BLaER1 treated with 17β-estradiol and CSF1 and Interleukin-3, amounts not matched to agents 10 nM and 100 nM (cell line): ENCODE data around the gene RSAD2.
A peak's percentile ranks its signal among the peaks of the same experiment; 100 is the strongest.

Experiments
- H3K27ac ChIP-seq, 11 experiments: shearing (Covaris generic); formaldehyde crosslinking; 2 replicates each; pipeline ENCODE4 v1.8.1; 2022
- H3K27me3 ChIP-seq, 11 experiments: shearing (Covaris generic); formaldehyde crosslinking; 2 replicates each; pipeline ENCODE4 v1.8.1; 2022
- H3K36me3 ChIP-seq, 11 experiments: shearing (Covaris generic); formaldehyde crosslinking; 2 replicates each; pipeline ENCODE4 v1.8.1; 2022
- H3K4me1 ChIP-seq, 10 experiments: shearing (Covaris generic); formaldehyde crosslinking; 2 replicates each; pipeline ENCODE4 v1.8.1; 2022
- H3K4me2 ChIP-seq, 11 experiments: shearing (Covaris generic); formaldehyde crosslinking; 2 replicates each; pipeline ENCODE4 v1.8.1; 2022
- H3K4me3 ChIP-seq, 10 experiments: shearing (Covaris generic); formaldehyde crosslinking; 2 replicates each; pipeline ENCODE4 v1.8.1; 2022
- H3K9ac ChIP-seq, 11 experiments: shearing (Covaris generic); formaldehyde crosslinking; 2 replicates each; pipeline ENCODE4 v1.8.1; 2022
- H3K9me3 ChIP-seq, 11 experiments: shearing (Covaris generic); formaldehyde crosslinking; replicated peaks in 1 of 11; 2 replicates each; pipeline ENCODE4 v1.8.1; 2022
- H4K20me1 ChIP-seq, 11 experiments: shearing (Covaris generic); formaldehyde crosslinking; 2 replicates each; pipeline ENCODE4 v1.8.1; 2022
- Cebpa-rat ChIP-seq, 11 experiments: shearing (Covaris generic); IDR thresholded peaks; 2 replicates each; pipeline ENCODE4 v1.8.1; 2022

The RSAD2 gene

DNA sequence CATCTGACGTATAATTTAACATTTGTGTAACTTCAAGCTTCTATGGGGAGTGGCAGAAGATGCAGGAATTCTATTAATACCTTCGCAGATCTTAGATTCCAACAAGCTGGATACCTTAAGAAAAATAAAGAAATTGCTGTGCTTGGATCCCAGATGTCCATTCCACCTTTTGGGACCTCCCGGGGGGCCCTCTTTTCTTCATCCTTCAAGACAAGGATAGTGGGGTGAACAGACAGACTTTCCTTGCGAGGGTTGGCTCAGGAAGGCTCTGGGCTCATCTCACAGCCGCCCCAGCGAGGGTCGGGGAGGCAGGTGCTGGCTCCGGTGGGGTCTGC is 39.1 kb downstream of the RSAD2 start:
- H3K36me3 ChIP-seq = no peaks in the 10 kb centered on the region
- H3K9ac ChIP-seq = peak overlapping the region in 9 of 11 experiments; percentile 78 to 91 (median 87); a peak in 10 of 22 replicates
- H3K27me3 ChIP-seq = peaks cover 0 to 29% (median 3%) of the 10 kb centered on the region in 11 experiments; a peak in 9 of 22 replicates
- peak overlapping the region in 9 of 10 experiments; percentile 80 to 91 (median 86); a peak in 10 of 20 replicates for H3K4me3 ChIP-seq
- H3K9me3 ChIP-seq = 0 out of 22 replicates have a peak, but pooled peaks cover 0 to 4% (median 0%) of the 10 kb centered on the region in 11 experiments
- no peak overlapping the region for H3K27ac ChIP-seq
- H3K4me1 ChIP-seq = peaks cover 16 to 37% (median 26%) of the 10 kb centered on the region in 10 experiments; a peak in 18 of 20 replicates
- peaks cover 0 to 10% (median 0%) of the 10 kb centered on the region in 11 experiments; a peak in 4 of 22 replicates for H4K20me1 ChIP-seq
- H3K4me2 ChIP-seq = peak overlapping the region; percentile 89 to 100 (median 100)
- no peak for TF ChIP-seq Cebpa-rat (IDR thresholded peaks at IDR 0.05)

DNA sequence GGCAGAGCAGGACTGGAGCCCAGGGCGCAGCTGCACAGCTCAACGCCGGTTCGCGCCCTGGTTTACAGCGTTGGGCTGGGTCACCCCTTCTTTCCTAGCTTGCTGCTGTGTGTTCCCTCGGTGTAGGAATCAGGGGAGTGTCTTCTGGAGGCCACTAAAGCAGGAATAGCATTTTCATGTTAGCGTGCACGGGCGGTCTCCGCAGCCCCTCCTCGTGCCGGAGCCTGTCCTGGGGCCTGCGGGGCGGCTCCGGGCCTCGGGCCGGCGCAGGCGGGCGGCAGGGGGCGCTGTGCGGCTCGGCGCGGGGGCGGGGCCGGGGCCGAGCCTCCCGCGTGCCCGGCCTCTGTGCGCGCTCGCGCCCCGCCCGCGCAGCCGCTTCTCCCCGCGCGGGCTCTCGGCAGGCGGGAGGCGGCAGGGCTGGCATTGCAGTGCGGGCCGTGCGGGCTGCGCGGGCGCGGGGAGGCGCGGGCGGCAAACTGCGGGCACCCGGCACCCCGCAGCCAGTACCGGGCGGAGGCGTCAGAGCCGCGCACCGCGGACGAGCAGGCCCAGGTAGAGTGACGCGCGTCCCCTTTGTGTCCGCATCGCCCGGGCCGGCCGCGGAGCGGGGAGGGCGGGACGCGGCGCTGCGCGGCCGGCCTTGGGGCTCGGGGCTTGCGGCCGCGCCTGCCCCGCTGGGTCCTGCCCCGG is 39.6 kb downstream of the RSAD2 start, which contains the start of gene RNF144A:
TSS of gene RNF144A (plus strand) at position 342 of the 690 bp plus-strand sequence. CDS start 79,515 bp downstream, outside the sequence.
- Histone ChIP-seq H3K4me2 (peak within 1 kb of the TSS; percentile 89 to 100 (median 100)), H3K9me3 (0 out of 22 replicates have a peak, but pooled peaks cover 0 to 4% (median 0%) of the 10 kb centered on the region in 11 experiments), H3K27me3 (peaks cover 0 to 29% (median 3%) of the 10 kb centered on the region in 11 experiments; a peak in 9 of 22 replicates), H3K4me3 (peak within 1 kb of the TSS; percentile 80 to 91 (median 86)), H3K36me3 (no peaks in the 10 kb centered on the region), H3K9ac (peak within 1 kb of the TSS; percentile 78 to 91 (median 85)), H4K20me1 (peaks cover 0 to 10% (median 0%) of the 10 kb centered on the region in 11 experiments; a peak in 4 of 22 replicates), H3K4me1 (peaks cover 16 to 42% (median 31%) of the 10 kb centered on the region in 10 experiments; a peak in 18 of 20 replicates), H3K27ac (peak within 1 kb of the TSS in 10 of 11 experiments; percentile 50 to 81 (median 78); a peak in 20 of 22 replicates)
- TF ChIP-seq Cebpa-rat (IDR thresholded peaks at IDR 0.05) = no peak

GRCh38 chr2:6917761-6918421 is 40.3 kb downstream of the RSAD2 start:
- H3K36me3 ChIP-seq = no peaks in the 10 kb centered on the region
- H3K27ac ChIP-seq = peak overlapping the region in 10 of 11 experiments; percentile 50 to 81 (median 78); a peak in 20 of 22 replicates
- H3K9me3 ChIP-seq = 0 out of 22 replicates have a peak, but pooled peaks cover 0 to 4% (median 0%) of the 10 kb centered on the region in 11 experiments
- H3K4me1 ChIP-seq = peaks cover 16 to 49% (median 37%) of the 10 kb centered on the region in 10 experiments; a peak in 18 of 20 replicates
- peaks cover 0 to 10% (median 0%) of the 10 kb centered on the region in 11 experiments; a peak in 4 of 22 replicates for H4K20me1 ChIP-seq
- H3K27me3 ChIP-seq = peaks cover 0 to 29% (median 3%) of the 10 kb centered on the region in 11 experiments; a peak in 9 of 22 replicates
- peak overlapping the region; percentile 80 to 91 (median 86) for H3K4me3 ChIP-seq
- H3K9ac ChIP-seq = peak overlapping the region; percentile 78 to 91 (median 85)
- TF ChIP-seq Cebpa-rat (IDR thresholded peaks at IDR 0.05) = no peak
- peak overlapping the region; percentile 89 to 100 (median 100) for H3K4me2 ChIP-seq

DNA sequence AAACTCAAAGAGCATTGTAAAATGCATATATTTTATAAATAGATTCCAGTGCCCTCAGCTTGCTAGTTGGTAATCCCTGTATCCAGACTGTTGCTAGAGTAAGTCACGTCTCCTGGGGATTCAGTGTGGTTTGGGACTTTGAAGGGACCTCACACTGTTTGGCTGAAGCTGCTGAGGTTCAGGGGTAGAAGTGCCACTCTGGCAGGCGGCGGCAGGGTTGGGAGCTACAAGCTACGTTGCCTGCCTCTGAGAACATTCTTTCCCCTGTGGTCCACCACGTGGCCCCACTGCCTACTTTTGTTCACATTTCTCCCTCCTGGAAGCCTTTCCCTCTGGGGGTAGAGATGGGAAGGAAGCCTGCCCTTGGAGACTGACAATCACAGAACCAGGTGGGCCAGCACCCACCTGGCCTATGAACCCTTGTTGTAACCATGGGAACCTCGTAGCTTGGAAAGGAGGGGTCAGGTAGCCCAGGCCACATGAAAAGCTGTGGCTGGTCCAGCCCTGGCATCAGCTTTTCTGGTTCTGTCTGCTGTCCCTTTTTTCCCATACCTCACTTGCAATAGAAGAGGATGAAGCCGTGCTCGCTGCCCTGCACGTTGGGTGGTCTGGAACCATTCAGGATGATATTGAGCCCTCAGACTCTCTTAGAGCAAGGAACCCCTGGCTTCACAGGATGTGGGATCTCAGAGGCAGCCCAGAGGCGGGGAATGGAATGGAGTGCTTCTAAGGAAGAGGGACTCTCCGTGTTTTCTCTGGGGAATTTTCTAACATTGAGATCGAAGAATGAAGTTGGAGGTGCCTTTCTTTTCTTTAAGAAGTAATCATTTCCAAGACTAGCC is 42.5 kb downstream of the RSAD2 start:
- H3K4me2 ChIP-seq = peak overlapping the region; percentile 34 to 100 (median 100); a peak in 21 of 22 replicates

DNA sequence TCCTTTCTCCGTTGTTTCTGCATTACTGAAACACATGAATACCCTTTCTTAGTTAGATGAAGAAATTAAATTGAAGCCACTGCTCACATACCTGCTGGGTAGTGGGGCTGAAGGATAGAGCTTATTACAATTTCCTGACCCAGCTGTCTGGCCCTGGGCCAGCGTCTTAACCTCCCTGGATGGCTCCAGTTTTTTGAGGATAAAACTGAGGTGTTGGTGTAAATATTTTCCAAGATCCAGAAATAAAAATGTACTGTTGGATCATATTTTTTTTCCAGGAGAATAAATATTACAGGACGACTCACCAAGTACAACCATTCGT is 43.1 kb downstream of the RSAD2 start:
- peak overlapping the region in 6 of 11 experiments; percentile 89 to 100 (median 100); a peak in 9 of 22 replicates for H3K4me2 ChIP-seq
- H3K36me3 ChIP-seq = no peaks in the 10 kb centered on the region
- peaks cover 25 to 77% (median 63%) of the 10 kb centered on the region in 10 experiments for H3K4me1 ChIP-seq
- no peak for TF ChIP-seq Cebpa-rat (IDR thresholded peaks at IDR 0.05)
- H3K27ac ChIP-seq = no peak overlapping the region
- H3K9ac ChIP-seq = no peak overlapping the region
- H3K27me3 ChIP-seq = peaks cover 0 to 29% (median 3%) of the 10 kb centered on the region in 11 experiments; a peak in 9 of 22 replicates
- H3K9me3 ChIP-seq = 0 out of 22 replicates have a peak, but pooled peaks cover 0 to 4% (median 0%) of the 10 kb centered on the region in 11 experiments
- H4K20me1 ChIP-seq = peaks cover 0 to 10% (median 0%) of the 10 kb centered on the region in 11 experiments; a peak in 5 of 22 replicates
- no peak overlapping the region for H3K4me3 ChIP-seq

More for the DNA sequence above, 42.5 kb downstream of the RSAD2 start:
- peaks cover 0 to 10% (median 0%) of the 10 kb centered on the region in 11 experiments; a peak in 5 of 22 replicates for H4K20me1 ChIP-seq
- no peaks in the 10 kb centered on the region for H3K36me3 ChIP-seq
- no peak for TF ChIP-seq Cebpa-rat (IDR thresholded peaks at IDR 0.05)
- no peak overlapping the region for H3K4me3 ChIP-seq
- H3K27ac ChIP-seq = 0 out of 22 replicates have a peak overlapping the region, but pooled peaks of 1 of the 11 experiments have one; percentile 16
- peaks cover 0 to 29% (median 3%) of the 10 kb centered on the region in 11 experiments; a peak in 9 of 22 replicates for H3K27me3 ChIP-seq
- peaks cover 25 to 71% (median 57%) of the 10 kb centered on the region in 10 experiments for H3K4me1 ChIP-seq
- H3K9me3 ChIP-seq = 0 out of 22 replicates have a peak, but pooled peaks cover 0 to 4% (median 0%) of the 10 kb centered on the region in 11 experiments
- no peak overlapping the region; a peak in 2 of 22 replicates for H3K9ac ChIP-seq

GRCh38 chr2:6921321-6921922 is 43.8 kb downstream of the RSAD2 start:
- Histone ChIP-seq H3K36me3 (no peaks in the 10 kb centered on the region), H3K9me3 (0 out of 22 replicates have a peak, but pooled peaks cover 0 to 4% (median 0%) of the 10 kb centered on the region in 11 experiments), H3K4me3 (no peak overlapping the region), H3K4me1 (peaks cover 25 to 84% (median 70%) of the 10 kb centered on the region in 10 experiments), H4K20me1 (peaks cover 0 to 10% (median 0%) of the 10 kb centered on the region in 11 experiments; a peak in 5 of 22 replicates), H3K4me2 (peak overlapping the region in 5 of 11 experiments; percentile 13 to 81 (median 20); a peak in 3 of 22 replicates), H3K9ac (peak overlapping the region in 1 of 11 experiments; percentile 8; a peak in 1 of 22 replicates), H3K27ac (no peak overlapping the region), H3K27me3 (peaks cover 0 to 27% (median 3%) of the 10 kb centered on the region in 11 experiments; a peak in 9 of 22 replicates)
- TF ChIP-seq Cebpa-rat (IDR thresholded peaks at IDR 0.05) = no peak

- Histone ChIP-seq H3K9me3 (peaks cover 0 to 7% (median under 1%) of the 10 kb centered on the region in 11 experiments; a peak in 4 of 22 replicates), H3K27ac (no peak overlapping the region), H4K20me1 (peaks cover 0 to 10% (median 0%) of the 10 kb centered on the region in 11 experiments; a peak in 5 of 22 replicates), H3K9ac (no peak overlapping the region), H3K4me1 (peaks cover 25 to 86% (median 73%) of the 10 kb centered on the region in 10 experiments), H3K4me2 (peak overlapping the region in 6 of 11 experiments; percentile 13 to 81 (median 29); a peak in 7 of 22 replicates), H3K27me3 (peaks cover 0 to 23% (median 3%) of the 10 kb centered on the region in 11 experiments; a peak in 9 of 22 replicates), H3K4me3 (no peak overlapping the region), H3K36me3 (peaks cover 0 to under 1% (median 0%) of the 10 kb centered on the region in 11 experiments; a peak in 1 of 22 replicates)
- no peak for TF ChIP-seq Cebpa-rat (IDR thresholded peaks at IDR 0.05)
Observed at GRCh38 chr2:6922201-6922656, 44.7 kb downstream of the RSAD2 start.
